Measurements from ENCODE around the gene OPN1MW2. TPM values are rescaled to one million over a fixed set of nuclear protein-coding genes. Genes with fewer than 3 reads are reported as not detected.
"Not testable (repeated sequence)": the region's sequence is repeated elsewhere in the genome, so short reads cannot be mapped to it uniquely, and the experiment has no call there.

Gene OPN1MW2
- total RNA-seq, result not detected
- long read RNA-seq, result 0 reads

GRCh38 chrX:154219456-154219855, at the start of gene OPN1MW2:
TSS of gene OPN1MW2 (plus strand) at chrX:154219756. CDS start at chrX:154219816, 60 bp downstream.
- DNase-seq (ENCODE audit: missing footprints); intact Hi-C loops (cut with DNase I); ATAC-seq: not testable (repeated sequence)

GRCh38 chrX:154172535-154172943, 47.0 kb upstream of the OPN1MW2 start:
- DNase-seq (ENCODE audit: missing footprints); intact Hi-C loops (cut with DNase I): not testable (repeated sequence)
- ATAC-seq, result peak; percentile 70

GRCh38 chrX:154174356-154174755, 45.2 kb upstream of the OPN1MW2 start:
- intact Hi-C loops (cut with DNase I); DNase-seq (ENCODE audit: missing footprints); ATAC-seq: not testable (repeated sequence)

- DNase-seq (ENCODE audit: missing footprints); ATAC-seq; intact Hi-C loops (cut with DNase I): not testable (repeated sequence)
These were observed 37.3 kb upstream of the OPN1MW2 start, which contains the start of gene OPN1MW for GRCh38 chrX:154182296-154182695. TSS of gene OPN1MW (plus strand) at chrX:154182596. CDS start at chrX:154182678, 82 bp downstream.

GRCh38 chrX:154183794-154184193, 35.8 kb upstream of the OPN1MW2 start:
- intact Hi-C loops (cut with DNase I); ATAC-seq; DNase-seq (ENCODE audit: missing footprints): not testable (repeated sequence)

GRCh38 chrX:154192846-154193245, 26.7 kb upstream of the OPN1MW2 start:
- ATAC-seq; DNase-seq (ENCODE audit: missing footprints); intact Hi-C loops (cut with DNase I): not testable (repeated sequence)

- DNase-seq (ENCODE audit: missing footprints); intact Hi-C loops (cut with DNase I); ATAC-seq: not testable (repeated sequence)
These were observed 25.2 kb upstream of the OPN1MW2 start for GRCh38 chrX:154194316-154194715.

- DNase-seq (ENCODE audit: missing footprints); intact Hi-C loops (cut with DNase I); ATAC-seq: not testable (repeated sequence)
These were observed 23.1 kb upstream of the OPN1MW2 start for GRCh38 chrX:154196466-154196865.

GRCh38 chrX:154209670-154210418, 9.7 kb upstream of the OPN1MW2 start:
- intact Hi-C loops (cut with DNase I); DNase-seq (ENCODE audit: missing footprints): not testable (repeated sequence)
- peak; percentile 77 for ATAC-seq

- DNase-seq (ENCODE audit: missing footprints); intact Hi-C loops (cut with DNase I); ATAC-seq: not testable (repeated sequence)
These were observed 8.5 kb upstream of the OPN1MW2 start for GRCh38 chrX:154211057-154211456.

GRCh38 chrX:154211499-154211898, 8.1 kb upstream of the OPN1MW2 start:
- intact Hi-C loops (cut with DNase I); ATAC-seq; DNase-seq (ENCODE audit: missing footprints): not testable (repeated sequence)

- intact Hi-C loops (cut with DNase I); ATAC-seq: not testable (repeated sequence)
These were observed 5.7 kb downstream of the OPN1MW2 start for GRCh38 chrX:154225292-154225691.

GRCh38 chrX:154226706-154227105, 7.2 kb downstream of the OPN1MW2 start:
- ATAC-seq; DNase-seq (ENCODE audit: missing footprints); intact Hi-C loops (cut with DNase I): not testable (repeated sequence)

More at GRCh38 chrX:154225292-154225691, 5.7 kb downstream of the OPN1MW2 start:
- DNase-seq (ENCODE audit: missing footprints), result not testable (repeated sequence)

GRCh38 chrX:154231443-154231842, 11.9 kb downstream of the OPN1MW2 start:
- peak; percentile 42 for ATAC-seq
- DNase-seq (ENCODE audit: missing footprints); intact Hi-C loops (cut with DNase I): not testable (repeated sequence)

- ATAC-seq; intact Hi-C loops (cut with DNase I): not testable (repeated sequence)
These were observed 14.1 kb downstream of the OPN1MW2 start for GRCh38 chrX:154233620-154234019.

GRCh38 chrX:154238939-154239559, 19.5 kb downstream of the OPN1MW2 start:
- ATAC-seq; DNase-seq (ENCODE audit: missing footprints); intact Hi-C loops (cut with DNase I): not testable (repeated sequence)

More at GRCh38 chrX:154233620-154234019, 14.1 kb downstream of the OPN1MW2 start:
- not testable (repeated sequence) for DNase-seq (ENCODE audit: missing footprints)

GRCh38 chrX:154239982-154240503, 20.5 kb downstream of the OPN1MW2 start:
- intact Hi-C loops (cut with DNase I); DNase-seq (ENCODE audit: missing footprints); ATAC-seq: not testable (repeated sequence)

GRCh38 chrX:154247377-154248045, 28.0 kb downstream of the OPN1MW2 start:
- peak; percentile 88 for ATAC-seq
- intact Hi-C loops (cut with DNase I); DNase-seq (ENCODE audit: missing footprints): not testable (repeated sequence)

Data from Right ventricle myocardium inferior (tissue), 1 donor.